ENCODE data around the gene TMEM101. TPM values are rescaled to one million over a fixed set of nuclear protein-coding genes. Genes with fewer than 3 reads are reported as not detected.

TMEM101 gene
- total RNA-seq, 1 donor from 2014 or later: 85.6 TPM

DNA sequence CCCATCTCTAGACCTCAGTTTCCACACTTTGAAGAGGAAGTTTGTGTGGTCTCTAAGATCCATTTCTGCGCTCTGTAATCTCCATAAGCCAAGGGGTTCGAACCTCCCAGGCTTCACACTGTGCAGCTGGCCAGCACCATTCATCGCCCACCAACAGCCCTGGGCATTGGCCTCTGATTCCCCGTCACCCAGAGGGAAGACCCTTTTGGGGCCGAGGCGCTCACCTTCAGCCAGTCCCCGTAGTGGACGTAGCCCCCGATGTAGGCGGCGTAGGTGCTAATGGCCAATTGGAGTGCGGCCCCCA is 678 bp downstream of the TMEM101 start:
- FAIRE-seq (no peak), DNase-seq (ENCODE audit: low read depth) (no peak)
- TF ChIP-seq, protein P1, sequence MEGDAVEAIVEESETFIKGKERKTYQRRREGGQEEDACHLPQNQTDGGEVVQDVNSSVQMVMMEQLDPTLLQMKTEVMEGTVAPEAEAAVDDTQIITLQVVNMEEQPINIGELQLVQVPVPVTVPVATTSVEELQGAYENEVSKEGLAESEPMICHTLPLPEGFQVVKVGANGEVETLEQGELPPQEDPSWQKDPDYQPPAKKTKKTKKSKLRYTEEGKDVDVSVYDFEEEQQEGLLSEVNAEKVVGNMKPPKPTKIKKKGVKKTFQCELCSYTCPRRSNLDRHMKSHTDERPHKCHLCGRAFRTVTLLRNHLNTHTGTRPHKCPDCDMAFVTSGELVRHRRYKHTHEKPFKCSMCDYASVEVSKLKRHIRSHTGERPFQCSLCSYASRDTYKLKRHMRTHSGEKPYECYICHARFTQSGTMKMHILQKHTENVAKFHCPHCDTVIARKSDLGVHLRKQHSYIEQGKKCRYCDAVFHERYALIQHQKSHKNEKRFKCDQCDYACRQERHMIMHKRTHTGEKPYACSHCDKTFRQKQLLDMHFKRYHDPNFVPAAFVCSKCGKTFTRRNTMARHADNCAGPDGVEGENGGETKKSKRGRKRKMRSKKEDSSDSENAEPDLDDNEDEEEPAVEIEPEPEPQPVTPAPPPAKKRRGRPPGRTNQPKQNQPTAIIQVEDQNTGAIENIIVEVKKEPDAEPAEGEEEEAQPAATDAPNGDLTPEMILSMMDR (IDR thresholded peaks at IDR 0.05; ENCODE audit: insufficient read depth, low read length, severe bottlenecking): no peak
- no peaks in the 10 kb centered on the region for H3K27me3 ChIP-seq (ENCODE audit: control insufficient read depth, insufficient read depth, low read length)
- H3K4me3 ChIP-seq (ENCODE audit: low read depth, low read length): peak overlapping the region; percentile 58
- H3K36me3 ChIP-seq (ENCODE audit: control insufficient read depth, insufficient read depth, low read length): peaks cover 5% of the 10 kb centered on the region

DNA sequence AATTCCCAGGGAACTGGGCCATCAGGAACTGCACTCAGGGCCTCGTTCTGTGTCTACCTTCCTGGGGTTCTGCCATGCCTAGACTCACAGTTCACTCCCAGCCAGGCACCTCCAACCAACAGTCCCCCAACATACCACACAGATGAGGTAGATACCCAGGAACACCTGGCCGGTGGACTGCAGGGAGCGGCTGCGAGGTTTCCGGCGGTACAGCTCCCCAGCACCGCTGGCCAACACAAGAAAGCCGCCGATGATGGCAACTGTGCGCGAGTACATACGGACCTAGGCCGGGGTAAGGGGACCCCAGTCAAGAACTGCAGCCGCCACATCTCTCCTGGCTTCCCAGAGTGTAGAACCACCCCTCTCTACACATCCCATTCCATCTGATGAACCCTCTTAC is 1.9 kb downstream of the TMEM101 start:
- Histone ChIP-seq H3K27me3 (ENCODE audit: control insufficient read depth, insufficient read depth, low read length) (no peaks in the 10 kb centered on the region), H3K36me3 (ENCODE audit: control insufficient read depth, insufficient read depth, low read length) (peaks cover 12% of the 10 kb centered on the region), H3K4me3 (ENCODE audit: low read depth, low read length) (no peak overlapping the region)
- TF ChIP-seq, protein P1 (IDR thresholded peaks at IDR 0.05; ENCODE audit: insufficient read depth, low read length, severe bottlenecking): no peak
- FAIRE-seq (no peak), DNase-seq (ENCODE audit: low read depth) (no peak)

DNA sequence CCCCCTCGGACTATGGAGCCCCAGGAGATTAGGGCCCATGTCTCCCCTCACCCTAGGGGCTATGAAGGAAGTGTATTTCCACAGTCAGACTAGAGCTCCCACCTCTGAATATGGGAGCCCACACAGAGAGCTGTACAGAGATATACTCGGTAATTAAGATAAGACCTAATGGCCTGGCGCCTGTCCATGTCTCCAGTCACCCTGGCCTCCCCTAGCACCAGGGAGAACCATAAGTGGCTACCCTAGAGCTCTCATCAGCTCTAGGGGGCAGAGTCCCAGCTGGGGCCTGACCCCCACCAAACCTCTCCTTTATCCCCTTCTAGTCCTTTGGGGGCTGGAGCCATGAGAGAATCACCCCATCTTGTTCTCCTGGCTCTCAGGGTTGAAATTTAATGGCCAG is 2.4 kb downstream of the TMEM101 start:
- DNase-seq (ENCODE audit: low read depth): no peak
- H3K36me3 ChIP-seq (ENCODE audit: control insufficient read depth, insufficient read depth, low read length): peaks cover 17% of the 10 kb centered on the region
- TF ChIP-seq, protein P1 (IDR thresholded peaks at IDR 0.05; ENCODE audit: insufficient read depth, low read length, severe bottlenecking): no peak
- FAIRE-seq: no peak
- H3K27me3 ChIP-seq (ENCODE audit: control insufficient read depth, insufficient read depth, low read length): no peaks in the 10 kb centered on the region
- no peak overlapping the region for H3K4me3 ChIP-seq (ENCODE audit: low read depth, low read length)

DNA sequence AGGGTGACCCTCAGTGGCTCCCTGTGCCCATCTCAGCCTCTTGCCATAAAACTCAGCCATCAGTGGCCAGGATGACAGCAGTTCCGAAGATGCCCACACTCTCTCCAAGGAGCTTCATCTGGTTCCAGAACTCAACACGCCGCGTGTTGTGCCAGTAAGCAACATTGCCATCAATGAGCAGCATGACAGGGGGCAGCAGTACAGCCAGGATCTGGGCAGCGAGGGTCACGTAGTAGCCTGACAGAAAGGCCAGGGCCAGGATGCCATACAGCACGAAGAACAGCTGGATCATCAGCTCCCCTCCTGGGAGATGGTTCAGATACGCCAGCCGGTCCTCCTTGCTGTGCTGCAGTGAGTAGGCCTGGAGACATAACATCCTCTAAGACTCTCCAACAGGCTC is 2.9 kb downstream of the TMEM101 start:
- H3K4me3 ChIP-seq (ENCODE audit: low read depth, low read length): no peak overlapping the region
- DNase-seq (ENCODE audit: low read depth): no peak
- TF ChIP-seq, protein P1 (IDR thresholded peaks at IDR 0.05; ENCODE audit: insufficient read depth, low read length, severe bottlenecking): no peak
- H3K36me3 ChIP-seq (ENCODE audit: control insufficient read depth, insufficient read depth, low read length): peaks cover 18% of the 10 kb centered on the region
- FAIRE-seq: no peak
- H3K27me3 ChIP-seq (ENCODE audit: control insufficient read depth, insufficient read depth, low read length): no peaks in the 10 kb centered on the region

DNA sequence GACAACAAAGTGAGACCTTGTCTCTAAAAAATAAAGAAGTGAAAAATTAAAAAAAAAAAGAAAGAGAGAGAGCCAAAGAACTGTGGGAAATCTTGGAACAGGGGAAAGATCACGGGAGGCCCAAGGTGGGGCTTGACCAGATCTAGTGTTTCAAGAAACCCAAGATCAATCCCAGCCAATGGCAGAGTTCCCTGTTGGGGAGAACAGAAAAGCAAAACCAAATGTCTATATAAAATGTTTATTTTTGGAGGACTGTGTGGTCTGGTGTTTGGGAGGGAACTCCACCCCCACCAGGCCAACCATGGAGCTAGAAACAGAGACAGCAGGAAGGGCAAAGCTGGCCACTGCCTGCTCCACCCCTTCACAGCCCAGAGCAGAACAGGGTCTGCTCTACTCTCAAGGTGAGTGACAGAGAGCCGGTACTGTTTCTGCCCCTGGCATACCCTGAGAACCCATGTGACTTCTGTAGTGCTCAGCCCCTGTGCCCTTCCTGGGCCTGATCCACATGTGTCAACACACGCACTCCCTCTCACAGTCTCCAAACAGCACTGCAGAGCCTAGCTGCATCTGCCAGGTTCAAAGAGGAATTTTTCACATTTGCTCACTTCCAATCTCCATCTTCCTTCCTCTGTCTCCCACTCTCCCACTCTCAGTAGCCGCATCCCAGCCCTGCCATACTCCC is 3.7 kb downstream of the TMEM101 start:
- Histone ChIP-seq H3K36me3 (ENCODE audit: control insufficient read depth, insufficient read depth, low read length) (peaks cover 18% of the 10 kb centered on the region), H3K27me3 (ENCODE audit: control insufficient read depth, insufficient read depth, low read length) (no peaks in the 10 kb centered on the region), H3K4me3 (ENCODE audit: low read depth, low read length) (no peak overlapping the region)
- TF ChIP-seq, protein P1 (IDR thresholded peaks at IDR 0.05; ENCODE audit: insufficient read depth, low read length, severe bottlenecking): no peak
- no peak for FAIRE-seq
- DNase-seq (ENCODE audit: low read depth): no peak

Data from bronchial epithelial cell (primary cell).